ENCODE measurements around the gene FAM228B.
"Not testable (repeated sequence)": the region's sequence is repeated elsewhere in the genome, so short reads cannot be mapped to it uniquely, and the experiment has no call there.

FAM228B gene

DNA sequence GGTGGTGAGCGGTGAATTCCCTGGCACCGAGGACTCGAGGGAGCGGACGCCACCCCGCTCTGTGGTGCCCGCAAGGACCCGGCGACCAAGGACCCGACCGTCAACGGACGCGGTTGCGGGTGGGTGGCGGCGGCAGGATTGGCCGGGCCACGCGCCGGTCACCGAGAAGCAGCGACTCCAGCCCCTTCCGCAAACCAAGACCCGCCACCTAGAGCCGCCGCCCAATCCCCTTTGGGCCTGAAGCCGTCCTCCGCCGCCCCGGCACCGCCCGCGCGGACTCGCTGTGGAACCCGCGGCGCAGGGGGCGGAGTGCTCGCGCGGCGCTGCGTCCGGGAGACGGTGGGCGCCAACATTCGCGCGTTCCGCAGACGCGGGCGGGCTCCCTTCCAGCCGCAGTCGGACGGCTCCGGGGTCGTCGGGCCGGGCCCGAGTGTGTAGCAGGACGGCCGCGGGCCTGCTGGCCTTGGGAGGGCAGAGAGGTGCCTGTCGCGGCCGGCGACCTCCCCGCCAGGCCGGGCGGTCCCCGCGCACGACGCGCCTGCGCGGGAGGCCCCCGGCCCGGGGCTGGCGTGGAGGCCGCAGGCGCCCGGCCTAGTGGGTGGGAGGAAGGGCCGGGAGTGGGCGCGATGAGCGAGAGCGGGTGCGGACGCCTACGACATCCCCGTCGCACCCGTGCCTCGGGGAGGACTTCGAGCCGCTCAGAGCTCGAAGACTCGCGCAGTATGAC is at the start of gene FAM228B, which contains the start of gene PFN4:
Gene FAM228B (plus strand): TSS at position 275 of the 727 bp plus-strand sequence. CDS start 893 bp downstream, outside the sequence.
Gene PFN4 (minus strand): TSS at position 140 of the 727 bp plus-strand sequence. CDS start 799 bp downstream, outside the sequence.
- peak; percentile 56 for DNase-seq

DNA sequence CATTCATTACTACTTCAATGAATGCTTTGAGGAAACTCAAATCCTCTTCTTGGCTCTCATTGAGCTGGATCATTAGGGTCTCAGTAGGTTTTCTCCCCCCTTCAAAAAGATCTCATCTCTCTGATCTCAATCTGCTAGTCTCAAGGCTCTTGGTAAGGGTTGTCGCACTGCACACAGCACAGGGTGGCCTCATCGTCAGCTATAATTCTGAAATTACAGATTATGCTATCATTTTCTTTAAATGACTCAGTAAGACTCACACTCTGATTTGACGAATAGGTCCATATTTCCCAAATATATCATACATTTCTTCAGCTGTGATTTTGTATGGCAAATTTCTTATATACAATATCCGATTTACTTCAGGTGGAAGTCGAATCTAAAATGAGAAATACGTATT is 49.5 kb upstream of the FAM228B start:
- DNase-seq = no peak

DNA sequence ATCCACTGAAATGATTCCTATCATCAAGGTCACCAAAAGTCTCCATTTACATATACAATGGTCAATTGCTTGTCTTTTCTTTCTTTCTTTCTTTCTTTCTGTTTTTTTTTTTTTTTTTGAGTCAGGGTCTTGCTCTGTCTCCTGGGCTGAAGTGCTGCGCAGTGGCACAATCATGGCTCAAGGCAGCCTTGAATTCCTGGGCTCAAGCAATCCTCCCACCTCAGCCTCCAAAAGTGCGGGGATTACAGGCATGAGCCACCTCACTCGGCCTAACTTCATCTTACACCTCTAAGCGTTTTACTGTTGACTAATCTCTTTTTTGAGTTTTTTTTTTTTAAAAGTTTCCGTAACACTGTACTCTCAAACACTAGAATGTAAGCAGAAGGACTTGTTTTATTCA is 48.0 kb upstream of the FAM228B start:
- no peak for DNase-seq

- DNase-seq = peak; percentile 100
Measured at GRCh38 chr2:24075915-24076848, 47.1 kb upstream of the FAM228B start, which contains the start of gene SF3B6. TSS of gene SF3B6 (minus strand) at chr2:24076326. CDS start at chr2:24076229, 97 bp downstream.

DNA sequence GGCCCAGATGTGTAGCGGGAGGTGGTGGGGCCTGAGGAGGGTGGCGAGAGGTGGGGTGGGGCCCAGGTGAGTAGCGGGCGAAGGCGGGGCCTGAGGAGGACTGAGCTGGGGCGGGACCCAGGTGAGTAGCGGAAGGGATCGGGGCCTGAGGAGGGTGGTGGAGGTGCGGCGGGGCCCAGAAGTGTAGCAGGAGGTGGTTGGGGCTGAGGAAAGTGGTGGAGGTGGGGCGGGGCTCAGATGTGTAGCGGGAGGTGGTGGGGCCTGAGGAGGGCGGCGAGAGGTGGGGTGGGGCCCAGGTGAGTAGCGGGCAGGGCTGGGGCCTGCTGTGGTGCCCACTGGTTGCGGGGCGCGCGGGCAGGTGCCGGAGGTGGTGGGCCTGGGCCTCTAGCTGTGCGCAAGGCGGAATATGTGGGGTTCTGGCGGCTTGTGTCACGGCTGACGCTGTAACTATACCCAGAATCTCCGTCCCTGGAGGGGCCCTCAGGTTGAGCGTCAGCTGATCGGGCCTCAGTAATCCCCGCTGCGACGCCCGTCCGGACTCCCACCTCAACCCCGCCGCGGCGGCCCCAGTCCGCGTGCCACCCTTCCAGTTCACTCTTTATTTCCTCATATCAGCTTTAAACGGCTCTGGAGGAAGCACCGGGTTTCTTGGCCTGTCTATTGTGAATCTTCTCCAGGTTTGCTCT is 46.3 kb upstream of the FAM228B start:
- no peak for DNase-seq

GRCh38 chr2:24077535-24077877 is 45.8 kb upstream of the FAM228B start:
- no peak for DNase-seq

DNA sequence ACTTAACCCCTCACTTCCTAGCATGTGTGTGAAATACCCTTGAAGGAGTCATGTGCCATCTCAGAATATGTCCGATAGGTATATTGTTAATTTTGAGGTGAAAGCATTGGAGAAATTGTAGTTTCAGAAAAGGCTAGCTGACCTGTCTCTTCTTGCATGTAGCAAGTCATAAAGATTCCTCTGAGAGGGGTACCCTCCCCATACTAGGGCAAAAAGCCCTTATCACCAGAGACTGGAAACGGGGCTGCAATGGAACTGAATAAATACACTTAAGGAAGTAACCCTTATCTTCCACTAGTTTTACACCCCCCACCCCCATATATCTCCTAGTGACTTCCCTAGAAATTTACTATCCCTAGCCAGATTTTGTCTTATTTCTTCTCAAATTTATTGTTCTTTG is 45.4 kb upstream of the FAM228B start:
- no peak for DNase-seq

GRCh38 chr2:24080701-24081100 is 42.6 kb upstream of the FAM228B start:
- DNase-seq = no peak

DNA sequence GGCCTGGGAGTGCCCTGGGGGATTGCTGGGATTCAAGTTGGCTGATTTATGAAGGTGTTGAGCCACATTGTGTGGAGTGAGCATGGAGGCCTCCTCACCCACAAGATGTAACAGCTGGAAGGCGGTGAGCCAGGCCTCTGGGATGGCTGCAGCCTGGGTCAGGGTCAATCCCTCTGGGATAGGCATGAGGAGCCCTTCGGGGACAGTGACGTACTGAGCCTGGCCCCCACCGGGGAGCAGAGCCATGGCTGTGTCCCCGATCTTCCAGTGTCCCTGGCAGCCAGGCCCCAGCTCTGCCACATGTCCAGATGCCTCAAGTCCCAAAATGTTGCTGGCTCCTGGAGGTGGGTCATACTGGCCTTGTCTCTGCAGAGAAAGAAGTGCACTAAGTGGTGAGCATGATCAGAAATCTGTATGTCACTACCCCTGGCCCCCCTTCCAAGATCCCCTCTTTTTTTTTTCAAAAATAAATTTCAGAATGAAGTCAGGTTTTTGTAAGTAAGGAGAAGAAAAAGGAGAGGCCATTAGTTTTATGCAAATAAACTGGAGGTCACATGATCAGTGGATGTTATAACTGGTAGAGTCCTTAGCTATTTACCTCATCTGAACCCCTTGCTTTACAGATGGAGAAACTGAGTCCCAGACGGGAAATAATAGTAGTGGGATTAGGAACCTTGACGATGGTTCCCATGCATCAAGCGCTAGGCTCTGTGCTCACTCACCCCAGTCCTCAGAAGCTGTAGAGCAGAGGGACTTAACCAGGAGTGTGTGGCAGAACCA is 40.3 kb upstream of the FAM228B start:
- DNase-seq = no peak

DNA sequence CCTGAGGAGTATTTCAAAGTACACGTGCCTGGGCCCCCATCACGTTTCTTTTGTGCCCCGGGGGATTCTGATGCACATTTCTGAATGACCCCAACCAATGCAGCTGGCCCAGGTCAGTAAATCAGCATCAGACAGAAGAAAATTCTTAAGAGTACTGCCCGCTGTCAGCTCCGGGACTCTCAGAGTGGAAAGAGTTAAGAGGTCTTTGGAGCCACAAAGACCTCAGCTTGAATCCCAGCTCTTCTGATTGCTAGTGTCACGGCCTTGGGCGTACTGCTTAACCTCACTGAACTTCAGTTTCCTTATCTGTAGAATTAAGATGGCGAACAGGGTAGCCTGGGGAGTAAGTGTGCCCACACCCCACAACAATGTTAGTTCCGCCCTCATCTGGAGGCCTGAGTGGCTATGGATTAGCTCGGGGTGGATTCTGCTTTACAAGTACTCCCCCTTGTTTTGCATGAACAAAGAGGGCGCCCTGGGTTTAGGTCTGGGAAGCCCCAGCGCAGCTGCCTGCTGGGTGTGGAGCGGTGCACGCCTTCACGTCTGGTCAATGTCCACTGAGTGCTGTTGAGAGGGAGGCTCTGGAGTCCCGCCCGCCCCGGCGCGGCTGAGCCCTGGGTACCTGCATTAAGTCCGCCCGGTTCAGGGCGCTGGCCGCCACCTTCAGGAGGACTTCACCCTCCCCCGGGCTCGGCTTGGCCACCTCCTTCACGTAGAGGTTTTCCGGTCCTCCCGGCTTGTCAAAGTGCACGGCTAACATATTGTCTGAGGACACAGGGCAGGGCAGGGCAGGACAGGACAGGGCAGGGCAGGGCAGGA is 39.5 kb upstream of the FAM228B start:
- DNase-seq = peak; percentile 55

DNA sequence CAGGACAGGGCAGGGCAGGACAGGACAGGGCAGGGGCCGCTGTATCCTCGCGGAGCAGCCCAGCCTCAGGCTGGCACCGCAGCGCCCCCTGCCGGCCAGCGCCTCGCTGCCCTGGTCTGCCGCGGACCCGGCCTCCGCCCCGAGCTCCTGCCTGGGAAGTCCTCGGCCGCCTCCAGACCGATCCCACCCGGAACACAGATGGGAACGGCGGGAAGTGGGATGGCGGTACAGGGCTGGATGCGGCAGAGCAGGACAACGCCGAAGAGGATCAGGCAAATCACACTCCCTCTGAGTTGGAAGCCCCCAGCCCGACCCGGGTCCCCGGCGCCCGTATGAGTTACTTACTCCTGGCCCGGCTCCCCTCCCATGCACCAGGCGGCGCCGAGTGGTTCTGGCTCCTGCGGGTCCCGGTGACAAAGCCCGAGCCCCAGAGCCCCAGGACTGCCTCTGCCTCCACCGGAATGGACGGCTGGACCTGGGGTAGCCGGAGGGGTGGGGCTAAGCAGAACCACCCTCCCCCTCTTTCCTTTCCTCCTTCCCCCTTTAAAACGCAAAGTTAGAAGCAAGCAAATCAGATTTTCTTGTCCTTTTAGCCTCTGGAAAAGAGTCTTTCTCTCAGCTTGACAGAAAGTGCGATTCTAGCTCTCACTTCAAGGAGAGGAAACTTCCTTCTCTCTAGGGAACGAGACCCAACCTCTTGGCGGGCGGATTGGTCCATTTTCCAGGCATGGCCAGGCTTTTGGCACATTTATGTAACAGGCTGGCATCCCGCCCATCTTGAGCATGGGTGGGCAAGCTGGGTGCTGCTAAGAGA is 38.7 kb upstream of the FAM228B start, which contains the start of gene TP53I3:
Gene TP53I3 (minus strand): TSS at position 449 of the 814 bp plus-strand sequence. CDS start 508 bp downstream, outside the sequence.
- peak; percentile 63 for DNase-seq

DNA sequence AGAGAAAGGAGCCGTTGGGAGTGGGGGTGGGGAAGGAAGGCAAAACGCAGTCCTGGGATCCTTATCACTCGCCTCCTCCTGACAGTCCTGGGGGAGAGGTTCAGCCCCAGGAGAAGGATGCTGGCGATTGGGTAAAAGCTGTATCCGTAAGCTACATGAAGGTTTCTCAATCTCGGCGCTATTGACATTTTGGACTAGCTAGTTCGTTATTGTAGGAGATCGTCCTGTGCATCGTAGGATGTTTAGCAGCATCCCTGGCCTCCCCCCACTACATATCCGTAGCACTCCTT is 38.1 kb upstream of the FAM228B start:
- no peak for DNase-seq

- no peak for DNase-seq
Measured at GRCh38 chr2:24086241-24086640, 37.0 kb upstream of the FAM228B start.

- no peak for DNase-seq
Measured at GRCh38 chr2:24087032-24087431, 36.2 kb upstream of the FAM228B start.

DNA sequence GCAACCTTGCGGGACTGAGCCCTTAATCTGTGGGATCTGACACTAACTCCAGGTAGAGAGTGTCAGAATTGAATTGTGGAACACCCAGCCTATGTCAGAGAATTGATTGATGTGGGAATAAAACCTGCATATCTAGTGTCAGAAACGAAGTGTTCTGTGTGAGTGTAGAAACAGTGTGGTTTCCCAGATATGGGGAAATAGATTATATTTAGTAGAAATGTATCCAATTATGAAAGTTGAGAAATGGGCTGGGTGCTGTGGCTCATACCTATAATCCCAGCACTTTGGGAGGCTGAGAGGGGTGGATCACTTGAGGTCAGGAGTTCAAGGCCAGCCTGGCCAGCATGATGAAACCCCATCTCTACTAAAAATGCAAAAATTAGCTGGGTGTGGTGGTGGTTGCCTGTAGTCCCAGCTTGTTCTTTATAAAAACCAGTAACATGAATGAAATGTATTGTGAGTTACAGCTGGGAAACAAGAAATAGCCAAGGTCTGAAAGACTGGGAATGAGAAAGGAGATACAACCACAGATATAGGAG is 34.4 kb upstream of the FAM228B start:
- no peak for DNase-seq

GRCh38 chr2:24093270-24093669 is 30.0 kb upstream of the FAM228B start:
- DNase-seq = not testable (repeated sequence)

GRCh38 chr2:24095171-24095677 is 28.0 kb upstream of the FAM228B start:
- DNase-seq = not testable (repeated sequence)

- not testable (repeated sequence) for DNase-seq
Measured at GRCh38 chr2:24100732-24101131, 22.5 kb upstream of the FAM228B start.

DNA sequence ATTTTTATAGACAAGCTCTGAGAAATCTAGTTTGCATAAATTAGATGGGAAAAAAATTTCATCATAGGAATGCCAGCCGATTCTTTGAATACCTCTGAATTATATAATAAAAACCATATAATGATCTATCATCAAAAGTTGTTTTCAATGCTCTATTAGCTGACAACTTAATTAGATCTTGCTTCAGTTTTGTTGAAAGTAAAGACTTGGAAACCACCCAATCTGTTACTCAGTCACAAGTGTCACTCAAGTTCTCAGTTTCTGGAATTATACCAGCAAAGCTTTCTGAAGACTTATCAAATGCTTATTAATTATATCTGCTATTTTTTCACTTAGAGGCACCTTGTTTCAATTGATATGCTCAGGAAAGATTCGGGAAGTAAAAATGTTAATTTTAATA is 21.3 kb upstream of the FAM228B start:
- DNase-seq = no peak

DNA sequence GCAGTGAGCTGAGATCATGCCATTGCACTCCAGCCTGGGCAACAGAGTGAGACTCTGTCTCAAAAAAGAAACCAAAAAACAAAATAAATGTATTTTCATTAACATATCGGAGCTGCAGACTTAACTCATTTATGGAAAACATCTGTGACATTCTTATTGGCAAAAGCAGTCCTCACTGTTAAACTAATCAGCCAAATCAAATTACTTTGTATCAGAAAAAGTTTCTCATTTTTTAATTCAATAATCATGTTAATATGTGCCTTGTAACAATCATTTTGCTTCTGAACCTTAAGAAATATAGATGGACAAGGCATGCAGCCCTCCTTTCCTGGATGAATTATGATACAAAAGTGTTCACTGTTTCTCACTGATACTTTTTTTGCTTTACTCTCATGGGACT is 20.6 kb upstream of the FAM228B start:
- DNase-seq = no peak

Data from CD4-positive, alpha-beta T cell treated with Interleukin-4 for 4 hours (primary cell).